Esophagus muscularis mucosa (tissue), 4 donors: Measurements from ENCODE around the gene RAB4A. TPM values are rescaled to one million over a fixed set of nuclear protein-coding genes. Genes with fewer than 3 reads are reported as not detected.

Experiments used
- DNase-seq: peaks from one replicate; pipeline ENCODE4 v3.0.0-alpha.2; 2017; ENCODE audit errors: extremely low spot score
- H3K27ac ChIP-seq, 4 donors: fragments of 200-600 bp; sonication (generic); replicated peaks in 1 of 4; 1 replicate in 3 of 4; 2 replicates in 1 of 4; pipeline ENCODE4 v1.5.1; 2016 to 2019; ENCODE audit warnings: mild to moderate bottlenecking in 1 of 4
- H3K27me3 ChIP-seq, 4 donors: fragments of 200-600 bp; sonication (generic); one replicate each; pipeline versions ENCODE4 v1.5.1 to v1.6.0; 2016 to 2019
- H3K36me3 ChIP-seq, 4 donors: fragments of 200-600 bp; sonication (generic); one replicate each; pipeline ENCODE4 v1.5.1; 2016 to 2019
- H3K4me1 ChIP-seq, 4 donors: fragments of 200-600 bp; sonication (generic); one replicate each; pipeline ENCODE4 v1.5.1; 2016 to 2019
- H3K4me3 ChIP-seq, 4 donors: fragments of 200-600 bp; sonication (generic); 1 replicate in 2 of 4; 2 replicates in 2 of 4; pipeline ENCODE4 v1.5.1; 2016 to 2019; ENCODE audit warnings: mild to moderate bottlenecking in 4 of 4, moderate library complexity in 1 of 4
- H3K9me3 ChIP-seq, 4 donors: fragments of 200-600 bp; sonication (generic); 1 replicate in 3 of 4; 2 replicates in 1 of 4; pipeline ENCODE4 v1.5.1; 2016 to 2019
- CTCF ChIP-seq, 3 experiments: fragments of 200-600 bp in 2 of 3; fragments of 450-650 bp in 1 of 3; sonication (generic) in 2 of 3; IDR thresholded peaks; one replicate each; pipeline ENCODE4 v1.5.1; 2017 to 2019; ENCODE audit warnings: antibody characterized with exemption in 3 of 3, mild to moderate bottlenecking in 2 of 3, moderate library complexity in 1 of 3
- EP300 ChIP-seq: sonication (generic); formaldehyde crosslinking; IDR thresholded peaks from one replicate; pipeline ENCODE4 v1.6.1; 2017; ENCODE audit warnings: antibody characterized with exemption
- POLR2A ChIP-seq: fragments of 450-650 bp; IDR thresholded peaks from one replicate; pipeline ENCODE4 v1.6.1; 2017; ENCODE audit warnings: antibody characterized with exemption, moderate library complexity, mild to moderate bottlenecking, low read depth
- POLR2AphosphoS5 ChIP-seq, 2 donors: sonication (generic); formaldehyde crosslinking; IDR thresholded peaks; one replicate each; pipeline ENCODE4 v1.6.1; 2017; ENCODE audit warnings: antibody characterized with exemption in 2 of 2
- WGBS: methylation state at CpG from one replicate; pipeline ENCODE4 v1.1.5; 2018; 5-methylcytosine and 5-hydroxymethylcytosine counted together
- intact Hi-C: fragments of 100-400 bp; cut with DNase I; formaldehyde crosslinking; loops from one replicate; pipeline ENCODE4 v1.15.1; 2023
- total RNA-seq, 4 donors: library from RNA; depleted of rRNA; stranded (reverse); fragments of >200 nt; gene quantifications; one replicate each; pipeline versions ENCODE4 v1.1.0 to v1.2.1, GENCODE V29; 2016

Gene RAB4A
- total RNA-seq, 4 donors from 2014 or later: 94.9 to 129 (median 108) TPM

GRCh38 chr1:229347528-229347927 lies 76.6 kb downstream of the RAB4A start:
- Histone ChIP-seq H3K36me3 (no peaks in the 10 kb centered on the region), H3K4me3 (no peak overlapping the region), H3K9me3 (no peaks in the 10 kb centered on the region), H3K27me3 (peaks cover 0 to 32% (median 0%) of the 10 kb centered on the region in 4 donors), H3K4me1 (peaks cover 0 to 14% (median 12%) of the 10 kb centered on the region in 4 donors), H3K27ac (no peak overlapping the region)
- DNase-seq: no peak
- WGBS: 64% methylated on average over 3 of the region's 3 CpGs
- intact Hi-C loops: no loop called here
- TF ChIP-seq EP300 (no peak), CTCF (IDR thresholded peaks at IDR 0.05) (no peak), POLR2A (no peak), POLR2AphosphoS5 (IDR thresholded peaks at IDR 0.05) (no peak)

- TF ChIP-seq EP300 (no peak), POLR2A (no peak), CTCF (IDR thresholded peaks at IDR 0.05) (no peak), POLR2AphosphoS5 (IDR thresholded peaks at IDR 0.05) (no peak)
- intact Hi-C loops: no loop called here
Measured at GRCh38 chr1:229349463-229350385, 78.8 kb downstream of the RAB4A start.

GRCh38 chr1:229352975-229353374 lies 82.1 kb downstream of the RAB4A start:
- 79% methylated on average over 2 of the region's 2 CpGs for WGBS
- TF ChIP-seq POLR2A (no peak), POLR2AphosphoS5 (IDR thresholded peaks at IDR 0.05) (no peak), CTCF (IDR thresholded peaks at IDR 0.05) (no peak), EP300 (no peak)
- no peak overlapping the region for H3K4me3 ChIP-seq

More at GRCh38 chr1:229349463-229350385, 78.8 kb downstream of the RAB4A start:
- Histone ChIP-seq H3K36me3 (no peaks in the 10 kb centered on the region), H3K4me1 (no peaks in the 10 kb centered on the region), H3K4me3 (no peak overlapping the region), H3K27me3 (peaks cover 0 to 36% (median 0%) of the 10 kb centered on the region in 4 donors), H3K9me3 (peaks cover 0 to 9% (median 8%) of the 10 kb centered on the region in 4 donors), H3K27ac (no peak overlapping the region)
- DNase-seq: no peak
- WGBS: 79% methylated on average over 8 of the region's 8 CpGs

GRCh38 chr1:229354226-229354625 lies 83.3 kb downstream of the RAB4A start:
- no peak for DNase-seq
- peaks cover 0 to 11% (median 0%) of the 10 kb centered on the region in 4 donors for H3K27me3 ChIP-seq
- H3K9me3 ChIP-seq: peaks cover 0 to 19% (median 17%) of the 10 kb centered on the region in 4 donors
- intact Hi-C loops: no loop called here
- H3K4me3 ChIP-seq: no peak overlapping the region
- no peaks in the 10 kb centered on the region for H3K36me3 ChIP-seq
- TF ChIP-seq CTCF (IDR thresholded peaks at IDR 0.05): no peak
- TF ChIP-seq POLR2A: no peak
- no peak for TF ChIP-seq EP300
- no peak for TF ChIP-seq POLR2AphosphoS5 (IDR thresholded peaks at IDR 0.05)
- H3K4me1 ChIP-seq: no peaks in the 10 kb centered on the region
- no peak overlapping the region for H3K27ac ChIP-seq

More at GRCh38 chr1:229352975-229353374, 82.1 kb downstream of the RAB4A start:
- intact Hi-C loops: no loop called here
- Histone ChIP-seq H3K27me3 (peaks cover 0 to 20% (median 0%) of the 10 kb centered on the region in 4 donors), H3K4me1 (no peaks in the 10 kb centered on the region), H3K27ac (no peak overlapping the region), H3K36me3 (no peaks in the 10 kb centered on the region), H3K9me3 (peaks cover 0 to 19% (median 17%) of the 10 kb centered on the region in 4 donors)
- no peak for DNase-seq

Other genes with a start within 250 kb of the RAB4A start
- gene CCSAP, start 71.9 kb downstream of the RAB4A start, total RNA-seq: 1 to 10 TPM; 4.1 to 5.1 (median 4.7) TPM
- under 1 TPM in 3 of 4 donors, not detected in 1; 0.29 to 0.58 (median 0.42) TPM for gene ACTA1, start 163.0 kb downstream of the RAB4A start, total RNA-seq
- 10 to 100 TPM; 23.1 to 37.0 (median 24.3) TPM for gene NUP133, start 237.2 kb downstream of the RAB4A start, total RNA-seq